Measurements from ENCODE around the gene C16orf54. TPM values are rescaled to one million over a fixed set of nuclear protein-coding genes. Genes with fewer than 3 reads are reported as not detected.
A peak's percentile ranks its signal among the peaks of the same experiment; 100 is the strongest.

The C16orf54 gene
- total and polyA plus RNA-seq, 2 of the 4 experiments (the other 2 are of a cell fraction): not detected

- TF ChIP-seq MXI1 (IDR thresholded peaks at IDR 0.05; ENCODE audit: borderline replicate concordance, low read depth, low read length) (peak; percentile 52; the same call in 1 of the 2 replicates), NFE2L2 (IDR thresholded peaks at IDR 0.05; ENCODE audit: low read depth, low read length) (no peak)
Measured at GRCh38 chr16:29700253-29700987, 45.4 kb downstream of the C16orf54 start (continued).

DNA sequence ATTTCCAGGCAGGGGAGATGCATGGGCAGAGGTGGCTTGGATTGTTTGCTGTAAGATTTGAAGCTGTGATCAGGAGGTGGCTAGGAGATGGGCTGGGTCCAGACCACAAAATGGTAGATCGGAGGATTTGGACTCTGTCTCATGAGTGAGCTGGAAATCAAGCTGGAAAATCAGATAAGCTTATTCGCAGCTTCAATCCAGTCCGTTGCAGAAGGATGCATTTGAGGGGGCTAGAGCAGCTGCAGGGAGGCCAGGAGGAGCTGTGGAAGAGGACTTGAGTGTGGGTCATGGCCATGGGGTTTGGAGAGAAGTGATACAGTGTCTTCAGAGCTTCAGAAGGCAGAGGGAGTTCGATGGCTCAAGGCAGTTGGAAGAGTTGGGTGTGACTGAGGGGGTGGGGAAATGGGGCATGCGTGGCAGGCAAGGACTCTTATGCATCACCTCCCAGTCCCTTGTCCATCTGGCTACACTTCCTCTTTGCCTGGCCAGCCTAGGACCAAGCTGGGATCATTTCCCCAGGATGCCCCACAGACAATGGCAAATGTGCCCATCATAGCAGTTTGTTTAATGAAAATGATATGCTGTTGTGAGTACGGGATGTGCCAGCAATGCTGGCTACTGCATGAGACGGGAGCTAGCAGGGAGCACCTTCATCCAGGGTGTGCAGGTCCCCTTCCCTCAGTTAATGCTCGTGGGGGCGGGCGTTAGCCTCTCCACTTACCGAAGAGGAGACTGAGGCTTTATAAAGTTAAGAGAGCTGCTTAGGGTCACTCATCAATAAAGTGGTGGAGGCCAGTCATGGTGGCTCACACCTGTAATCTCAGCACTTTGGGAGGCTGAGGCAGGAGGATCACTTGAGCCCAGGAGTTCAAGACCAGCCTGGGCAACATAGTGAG is 46.2 kb downstream of the C16orf54 start:
- Histone ChIP-seq H3K4me2 (ENCODE audit: low read depth, low read length) (no peak overlapping the region), H3K9me1 (ENCODE audit: insufficient read depth, low read length) (no peaks in the 10 kb centered on the region), H3K14ac (replicated peaks; ENCODE audit: low read depth, low read length) (no peak overlapping the region), H4K5ac (ENCODE audit: low read depth, low read length) (no peak overlapping the region), H2BK5ac (ENCODE audit: low read depth, low read length, poor library complexity, severe bottlenecking) (no peak overlapping the region), H2BK15ac (ENCODE audit: low read depth, low read length) (no peak overlapping the region), H3K18ac (ENCODE audit: low read depth, low read length) (no peak overlapping the region), H3K4me3 (ENCODE audit: insufficient read depth, low read depth, low read length) (no peak overlapping the region), H3K27me3 (ENCODE audit: control insufficient read depth, insufficient read depth, low read length) (peaks cover 10% of the 10 kb centered on the region; the same call in 1 of the 2 replicates), H4K20me1 (ENCODE audit: insufficient read depth, low read length) (no peaks in the 10 kb centered on the region), H2BK120ac (ENCODE audit: low read depth, low read length) (no peak overlapping the region), H3K79me1 (ENCODE audit: low read depth in 1 of 2, low read length in 2 of 2) (no peaks in the 10 kb centered on the region), H3K56ac (ENCODE audit: extremely low read depth, insufficient read depth, low read length) (no peak overlapping the region), H2AK5ac (ENCODE audit: low read depth, low read length) (0 out of 2 replicates have a peak overlapping the region, but pooled peaks have one; percentile 43), H2AK9ac (replicated peaks; ENCODE audit: low read depth, low read length, poor library complexity) (no peak overlapping the region), H3K9ac (ENCODE audit: low read depth, low read length) (no peak overlapping the region), H3K36me3 (ENCODE audit: control insufficient read depth, insufficient read depth, low read length) (no peaks in the 10 kb centered on the region), H3K9me3 (ENCODE audit: control insufficient read depth, insufficient read depth, low read length) (no peaks in the 10 kb centered on the region), H3K23ac (ENCODE audit: low read depth, low read length) (no peak overlapping the region), H4K8ac (ENCODE audit: low read depth in 2 of 2, low read length in 2 of 2) (no peak overlapping the region), H2AFZ (replicated peaks; ENCODE audit: low read length, poor library complexity) (peak overlapping the region; percentile 62), H4K91ac (ENCODE audit: insufficient read depth, low read depth, low read length) (no peak overlapping the region), H3K27ac (ENCODE audit: insufficient read depth, low read length) (no peak overlapping the region), H3K4me1 (ENCODE audit: control insufficient read depth, insufficient read depth, low read length) (no peaks in the 10 kb centered on the region), H2BK20ac (ENCODE audit: low read depth, low read length) (no peak overlapping the region), H3K4ac (ENCODE audit: low read depth, low read length) (no peak overlapping the region)
- ChIA-PET CTCF (interaction anchor here (0.6 to 1.9 kb wide), 4 partner anchors 11 to 30 kb away, joined by 4 to 6 read pairs (median 5); partner anchors contain the start of gene QPRT), POLR2A (ENCODE audit: unreplicated experiment) (interaction anchor here (0.6 kb wide), 1 partner anchor 105 kb away, joined by 3 read pairs; no protein-coding TSS in a partner anchor)
- in situ Hi-C loops (cut with MboI; ENCODE audit: low sequenced_read_pairs): loop anchor here (10.0 kb wide), 2 partner anchors 65 to 325 kb away; partner anchors contain the start of gene C16orf92
- no peak for TF ChIP-seq USF2 (IDR thresholded peaks at IDR 0.05; ENCODE audit: low read depth, low read length)
- TF ChIP-seq NFE2L2 (IDR thresholded peaks at IDR 0.05; ENCODE audit: low read depth, low read length): no peak
- TF ChIP-seq SMC3 (IDR thresholded peaks at IDR 0.05; ENCODE audit: low read depth, low read length): no peak
- TF ChIP-seq CHD1 (IDR thresholded peaks at IDR 0.05; ENCODE audit: low read depth, low read length): no peak
- no peak for TF ChIP-seq RAD21 (IDR thresholded peaks at IDR 0.05; ENCODE audit: low read length)
- TF ChIP-seq RCOR1 (IDR thresholded peaks at IDR 0.05; ENCODE audit: insufficient replicate concordance, low read length): no peak
- TF ChIP-seq, protein P1, sequence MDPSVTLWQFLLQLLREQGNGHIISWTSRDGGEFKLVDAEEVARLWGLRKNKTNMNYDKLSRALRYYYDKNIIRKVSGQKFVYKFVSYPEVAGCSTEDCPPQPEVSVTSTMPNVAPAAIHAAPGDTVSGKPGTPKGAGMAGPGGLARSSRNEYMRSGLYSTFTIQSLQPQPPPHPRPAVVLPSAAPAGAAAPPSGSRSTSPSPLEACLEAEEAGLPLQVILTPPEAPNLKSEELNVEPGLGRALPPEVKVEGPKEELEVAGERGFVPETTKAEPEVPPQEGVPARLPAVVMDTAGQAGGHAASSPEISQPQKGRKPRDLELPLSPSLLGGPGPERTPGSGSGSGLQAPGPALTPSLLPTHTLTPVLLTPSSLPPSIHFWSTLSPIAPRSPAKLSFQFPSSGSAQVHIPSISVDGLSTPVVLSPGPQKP (IDR thresholded peaks at IDR 0.05; ENCODE audit: borderline replicate concordance, low read depth, low read length): no peak
- dilution Hi-C loops (cut with HindIII; ENCODE audit: low sequenced_read_pairs, unreplicated experiment): no loop called here
- WGBS, 2 experiments (ENCODE audit: extremely low coverage in 2 of 2, insufficient read length in 1 of 2): 57% methylated on average over 4 of the region's 11 CpGs; no CpG with 5 or more reads in 1 of the 2 experiments
- DNase-seq (no peak), ATAC-seq (ENCODE audit: low read depth) (no peak)
- no TSS peak for BruUV-seq (replicated peaks)
- intact Hi-C loops (cut with micrococcal nuclease): loop anchor here (1.0 to 2.0 kb wide), 7 partner anchors 22 to 321 kb away; partner anchors contain the start of genes KIF22 and PAGR1

Data from IMR-90 (cell line).